Neuron (in vitro differentiated cells): ENCODE measurements around the gene PKDREJ.

Experiments
- H2AFZ ChIP-seq: one replicate; pipeline ENCODE4 v1.6.1; 2013; ENCODE audit warnings: low read depth, mild to moderate bottlenecking, inconsistent platforms, low read length, moderate library complexity
- H3K27me3 ChIP-seq: one replicate; pipeline ENCODE4 v1.6.1; 2013; ENCODE audit warnings: low read length; ENCODE audit not compliant: insufficient read depth
- H3K36me3 ChIP-seq: one replicate; pipeline ENCODE4 v1.6.1; 2013; ENCODE audit warnings: low read length; ENCODE audit not compliant: insufficient read depth
- H3K4me1 ChIP-seq: one replicate; pipeline ENCODE4 v1.6.1; 2013; ENCODE audit warnings: low read length; ENCODE audit not compliant: insufficient read depth
- H3K4me3 ChIP-seq: 2 replicates; pipeline ENCODE4 v1.5.1; 2013; ENCODE audit warnings: mild to moderate bottlenecking, low read length, moderate library complexity
- H3K9me3 ChIP-seq: one replicate; pipeline ENCODE4 v1.6.1; 2013; ENCODE audit warnings: low read length

Gene PKDREJ

GRCh38 chr22:46247443-46247975, 15.6 kb downstream of the PKDREJ start:
- no peak overlapping the region for H3K4me3 ChIP-seq
- peaks cover 8% of the 10 kb centered on the region for H3K4me1 ChIP-seq
- no peak overlapping the region for H2AFZ ChIP-seq
- H3K9me3 ChIP-seq, result no peaks in the 10 kb centered on the region
- peaks cover 10% of the 10 kb centered on the region for H3K36me3 ChIP-seq
- H3K27me3 ChIP-seq, result no peaks in the 10 kb centered on the region

- peaks cover 8% of the 10 kb centered on the region for H3K4me1 ChIP-seq
- H3K27me3 ChIP-seq, result no peaks in the 10 kb centered on the region
- peaks cover 10% of the 10 kb centered on the region for H3K36me3 ChIP-seq
- H3K9me3 ChIP-seq, result no peaks in the 10 kb centered on the region
- no peak overlapping the region for H2AFZ ChIP-seq
- H3K4me3 ChIP-seq, result no peak overlapping the region
Measured at GRCh38 chr22:46246178-46246577, 17.0 kb downstream of the PKDREJ start.

GRCh38 chr22:46245511-46245910, 17.6 kb downstream of the PKDREJ start:
- H3K4me1 ChIP-seq, result peaks cover 6% of the 10 kb centered on the region
- H3K36me3 ChIP-seq, result peaks cover 10% of the 10 kb centered on the region
- H3K4me3 ChIP-seq, result no peak overlapping the region
- H3K27me3 ChIP-seq, result no peaks in the 10 kb centered on the region
- H3K9me3 ChIP-seq, result no peaks in the 10 kb centered on the region
- H2AFZ ChIP-seq, result no peak overlapping the region

GRCh38 chr22:46244771-46245170, 18.4 kb downstream of the PKDREJ start:
- H3K36me3 ChIP-seq, result peaks cover 10% of the 10 kb centered on the region
- H3K27me3 ChIP-seq, result no peaks in the 10 kb centered on the region
- no peak overlapping the region for H3K4me3 ChIP-seq
- peaks cover 5% of the 10 kb centered on the region for H3K4me1 ChIP-seq
- no peak overlapping the region for H2AFZ ChIP-seq
- no peaks in the 10 kb centered on the region for H3K9me3 ChIP-seq

GRCh38 chr22:46242076-46242475, 21.1 kb downstream of the PKDREJ start:
- H3K27me3 ChIP-seq, result no peaks in the 10 kb centered on the region
- no peaks in the 10 kb centered on the region for H3K9me3 ChIP-seq
- no peaks in the 10 kb centered on the region for H3K4me1 ChIP-seq
- H2AFZ ChIP-seq, result no peak overlapping the region
- no peak overlapping the region for H3K4me3 ChIP-seq
- peaks cover 10% of the 10 kb centered on the region for H3K36me3 ChIP-seq

- H3K4me1 ChIP-seq, result no peaks in the 10 kb centered on the region
- H3K9me3 ChIP-seq, result no peaks in the 10 kb centered on the region
- peaks cover 10% of the 10 kb centered on the region for H3K36me3 ChIP-seq
- no peaks in the 10 kb centered on the region for H3K27me3 ChIP-seq
- no peak overlapping the region for H2AFZ ChIP-seq
- no peak overlapping the region for H3K4me3 ChIP-seq
Measured at GRCh38 chr22:46241396-46242007, 21.6 kb downstream of the PKDREJ start.

- H3K9me3 ChIP-seq, result no peaks in the 10 kb centered on the region
- H3K27me3 ChIP-seq, result no peaks in the 10 kb centered on the region
- peaks cover 10% of the 10 kb centered on the region for H3K36me3 ChIP-seq
- H2AFZ ChIP-seq, result no peak overlapping the region
- no peak overlapping the region for H3K4me3 ChIP-seq
- H3K4me1 ChIP-seq, result no peaks in the 10 kb centered on the region
Measured at GRCh38 chr22:46240907-46241306, 22.2 kb downstream of the PKDREJ start.

- Histone ChIP-seq H2AFZ (no peak overlapping the region), H3K4me3 (no peak overlapping the region), H3K27me3 (no peaks in the 10 kb centered on the region), H3K4me1 (no peaks in the 10 kb centered on the region), H3K9me3 (no peaks in the 10 kb centered on the region), H3K36me3 (peaks cover 10% of the 10 kb centered on the region)
Measured at GRCh38 chr22:46240506-46240905, 22.6 kb downstream of the PKDREJ start.

- H3K4me1 ChIP-seq, result no peaks in the 10 kb centered on the region
- H3K27me3 ChIP-seq, result no peaks in the 10 kb centered on the region
- H3K36me3 ChIP-seq, result peaks cover 10% of the 10 kb centered on the region
- H2AFZ ChIP-seq, result no peak overlapping the region
- H3K9me3 ChIP-seq, result no peaks in the 10 kb centered on the region
- H3K4me3 ChIP-seq, result no peak overlapping the region
Measured at GRCh38 chr22:46240073-46240472, 23.1 kb downstream of the PKDREJ start.

GRCh38 chr22:46239261-46240048, 23.7 kb downstream of the PKDREJ start:
- no peak overlapping the region for H2AFZ ChIP-seq
- H3K9me3 ChIP-seq, result no peaks in the 10 kb centered on the region
- no peaks in the 10 kb centered on the region for H3K4me1 ChIP-seq
- no peaks in the 10 kb centered on the region for H3K27me3 ChIP-seq
- peaks cover 5% of the 10 kb centered on the region for H3K36me3 ChIP-seq
- H3K4me3 ChIP-seq, result no peak overlapping the region

GRCh38 chr22:46238541-46238940, 24.6 kb downstream of the PKDREJ start:
- Histone ChIP-seq H2AFZ (no peak overlapping the region), H3K4me3 (no peak overlapping the region), H3K27me3 (no peaks in the 10 kb centered on the region), H3K36me3 (no peaks in the 10 kb centered on the region), H3K9me3 (no peaks in the 10 kb centered on the region), H3K4me1 (no peaks in the 10 kb centered on the region)

GRCh38 chr22:46237453-46238124, 25.6 kb downstream of the PKDREJ start:
- H3K4me3 ChIP-seq, result no peak overlapping the region
- no peaks in the 10 kb centered on the region for H3K4me1 ChIP-seq
- H3K9me3 ChIP-seq, result no peaks in the 10 kb centered on the region
- H3K27me3 ChIP-seq, result no peaks in the 10 kb centered on the region
- no peak overlapping the region for H2AFZ ChIP-seq
- H3K36me3 ChIP-seq, result no peaks in the 10 kb centered on the region

GRCh38 chr22:46234969-46235368, 28.2 kb downstream of the PKDREJ start:
- no peaks in the 10 kb centered on the region for H3K36me3 ChIP-seq
- H3K27me3 ChIP-seq, result no peaks in the 10 kb centered on the region
- no peak overlapping the region for H2AFZ ChIP-seq
- no peaks in the 10 kb centered on the region for H3K9me3 ChIP-seq
- H3K4me3 ChIP-seq, result no peak overlapping the region
- H3K4me1 ChIP-seq, result no peaks in the 10 kb centered on the region
